ENCODE data around the gene GJB2.

The GJB2 gene

DNA sequence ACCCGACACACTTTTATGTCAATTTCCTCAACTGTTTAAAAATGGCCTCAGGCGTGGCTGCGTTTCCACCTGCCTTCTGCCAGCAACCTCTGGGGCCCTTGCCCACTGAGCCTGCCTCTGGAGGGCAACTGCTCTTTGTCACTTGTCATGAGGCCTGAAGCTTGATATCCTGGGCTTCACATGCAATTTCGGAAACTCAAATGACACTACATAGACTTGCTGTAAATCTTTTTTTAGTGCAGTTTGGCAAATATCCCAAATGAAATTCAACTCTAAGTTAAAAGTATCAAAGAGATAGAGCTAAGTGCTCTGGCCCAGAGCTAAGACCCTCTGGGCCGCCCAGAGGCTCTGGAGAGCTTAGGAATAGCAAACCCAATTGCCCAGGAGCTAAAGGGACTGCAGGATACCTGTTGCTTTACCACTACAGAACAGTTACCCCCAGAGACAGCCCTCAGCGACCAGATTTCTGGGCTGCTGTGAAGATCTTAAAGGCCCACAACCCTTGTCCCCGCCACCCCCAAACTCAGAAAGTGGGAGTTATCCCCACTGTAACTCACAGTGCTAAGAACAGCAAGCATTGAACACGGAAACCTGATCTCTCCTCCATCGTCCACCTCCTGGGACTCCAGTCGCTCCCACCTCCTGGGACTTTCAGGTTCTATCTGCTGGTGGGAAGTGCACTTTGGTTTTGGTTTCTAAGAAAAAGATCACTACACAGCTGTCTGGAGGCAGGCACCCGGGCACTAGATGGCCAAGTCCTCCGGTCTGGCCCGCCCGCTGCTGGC is 51.3 kb downstream of the GJB2 start:
- no peak for DNase-seq (ENCODE audit: low spot score)

DNA sequence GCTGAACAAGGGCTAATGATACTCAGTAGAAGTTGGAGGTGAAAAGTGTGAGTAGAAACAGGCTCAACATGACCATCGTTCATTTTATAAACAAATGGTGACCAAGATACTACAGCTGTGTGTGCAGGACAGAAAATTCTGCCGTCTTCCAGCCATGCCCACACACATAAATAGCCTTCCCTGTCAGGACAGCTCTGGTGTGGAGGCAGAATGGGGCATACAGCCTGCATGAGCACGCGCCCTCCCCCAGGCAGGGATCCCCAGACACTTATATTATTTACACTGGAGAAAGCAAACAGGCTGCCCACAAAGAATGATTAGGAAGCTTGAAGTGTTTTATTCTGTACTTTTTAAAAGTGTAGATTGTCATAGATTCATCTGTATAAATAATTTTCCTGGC is 52.3 kb downstream of the GJB2 start:
- DNase-seq (ENCODE audit: low spot score), result no peak

DNA sequence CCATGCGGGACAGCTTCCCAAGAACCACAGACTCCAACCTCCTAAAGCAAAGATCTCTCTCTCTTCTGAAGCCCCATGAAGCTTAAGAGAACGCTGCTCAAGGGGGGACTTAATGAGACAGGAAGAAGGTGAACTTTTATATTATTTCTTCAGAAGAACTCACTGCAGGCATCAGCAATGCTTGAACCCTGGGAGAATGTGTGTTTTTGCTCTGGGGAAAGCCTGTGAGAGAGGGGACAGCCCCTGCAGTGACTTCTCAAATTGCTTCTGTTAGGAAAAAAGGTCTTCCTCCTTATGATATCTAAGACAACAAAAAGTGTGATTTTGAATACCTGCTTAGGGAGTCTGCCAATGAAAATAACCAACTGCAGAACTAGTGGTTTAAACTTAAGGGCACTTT is 54.9 kb downstream of the GJB2 start:
- no peak for DNase-seq (ENCODE audit: low spot score)

Measured in AG20443 (cell line).